Measurements from ENCODE around the gene SV2C. TPM values are rescaled to one million over a fixed set of nuclear protein-coding genes. Genes with fewer than 3 reads are reported as not detected.
A peak's percentile ranks its signal among the peaks of the same experiment; 100 is the strongest.
"Not testable (repeated sequence)": the region's sequence is repeated elsewhere in the genome, so short reads cannot be mapped to it uniquely, and the experiment has no call there.

Gene SV2C
- total RNA-seq (not detected), polyA plus RNA-seq (not detected), total RNA-seq (0 to 0.17 (median 0) reads per million in 6 experiments)

- POLR2A ChIA-PET = no interaction called here
- Mint-ChIP-seq H3K4me3 (peak within 1 kb of the TSS; percentile 29 to 80 (median 69)), H3K36me3 (no peaks in the 10 kb centered on the region), H3K27me3 (peaks cover 44 to 93% (median 59%) of the 10 kb centered on the region in 5 donors), H3K9me3 (peaks cover 0 to 2% (median 0%) of the 10 kb centered on the region in 9 donors), H3K27ac (peak within 1 kb of the TSS in 1 of 10 donors; percentile 24), H3K4me1 (peaks cover 9 to 33% (median 31%) of the 10 kb centered on the region in 4 donors)
- DNase-seq (no peak), ATAC-seq (peak in 1 of 2 donors; percentile 26)
Observed at GRCh38 chr5:76082772-76083554, at the start of gene SV2C. SV2C (plus strand) TSS chr5:76083383; CDS start chr5:76131751, 48,368 bp downstream.

GRCh38 chr5:76037736-76038151 lies 45.4 kb upstream of the SV2C start:
- H3K36me3 Mint-ChIP-seq, ATAC-seq, H3K4me1 Mint-ChIP-seq, POLR2A ChIA-PET: not testable (repeated sequence)
- Mint-ChIP-seq H3K4me3 (peak overlapping the region in 8 of 10 donors; percentile 9 to 73 (median 52)), H3K9me3 (peaks cover 0 to 13% (median 5%) of the 10 kb centered on the region in 9 donors), H3K27me3 (peaks cover 21 to 40% (median 28%) of the 10 kb centered on the region in 5 donors), H3K27ac (peak overlapping the region in 1 of 10 donors; percentile 20)
- DNase-seq = peak in 2 of 10 donors; percentile 13 to 21

- POLR2A ChIA-PET = no interaction called here
- peaks cover 3 to 7% (median 6%) of the 10 kb centered on the region in 4 donors for H3K4me1 Mint-ChIP-seq
- H3K4me3 Mint-ChIP-seq = peak overlapping the region in 7 of 10 donors; percentile 9 to 73 (median 54)
- peaks cover 24 to 45% (median 29%) of the 10 kb centered on the region in 5 donors for H3K27me3 Mint-ChIP-seq
- peaks cover 0 to 8% (median 4%) of the 10 kb centered on the region in 3 donors for H3K36me3 Mint-ChIP-seq
- no peak for ATAC-seq
- peaks cover 0 to 12% (median 5%) of the 10 kb centered on the region in 9 donors for H3K9me3 Mint-ChIP-seq
- H3K27ac Mint-ChIP-seq = peak overlapping the region in 1 of 10 donors; percentile 20
- DNase-seq = no peak
Observed at GRCh38 chr5:76038212-76038611, 45.0 kb upstream of the SV2C start.

GRCh38 chr5:76040806-76041205 lies 42.4 kb upstream of the SV2C start:
- H3K4me3 Mint-ChIP-seq = no peak overlapping the region
- peaks cover 0 to 12% (median 2%) of the 10 kb centered on the region in 9 donors for H3K9me3 Mint-ChIP-seq
- H3K27ac Mint-ChIP-seq = peak overlapping the region in 3 of 10 donors; percentile 2 to 19 (median 11)
- H3K27me3 Mint-ChIP-seq = peaks cover 22 to 59% (median 34%) of the 10 kb centered on the region in 5 donors
- ATAC-seq (no peak), DNase-seq (no peak)
- H3K4me1 Mint-ChIP-seq = peaks cover 3 to 7% (median 6%) of the 10 kb centered on the region in 4 donors
- POLR2A ChIA-PET = no interaction called here
- H3K36me3 Mint-ChIP-seq = peaks cover 0 to 9% (median 3%) of the 10 kb centered on the region in 3 donors

GRCh38 chr5:76041863-76042262 lies 41.3 kb upstream of the SV2C start:
- Mint-ChIP-seq H3K4me1 (peaks cover 3 to 7% (median 6%) of the 10 kb centered on the region in 4 donors), H3K9me3 (peaks cover 0 to 12% (median 2%) of the 10 kb centered on the region in 9 donors), H3K4me3 (no peak overlapping the region), H3K27ac (peak overlapping the region in 1 of 10 donors; percentile 77), H3K36me3 (peaks cover 0 to 15% (median 4%) of the 10 kb centered on the region in 3 donors), H3K27me3 (peaks cover 28 to 70% (median 41%) of the 10 kb centered on the region in 5 donors)
- ATAC-seq (no peak), DNase-seq (no peak)
- POLR2A ChIA-PET = no interaction called here

- H3K27ac Mint-ChIP-seq = no peak overlapping the region
- H3K4me3 Mint-ChIP-seq = no peak overlapping the region
- POLR2A ChIA-PET = no interaction called here
- H3K27me3 Mint-ChIP-seq = peaks cover 19 to 66% (median 35%) of the 10 kb centered on the region in 5 donors
- H3K4me1 Mint-ChIP-seq = no peaks in the 10 kb centered on the region
- peaks cover 0 to 12% (median 2%) of the 10 kb centered on the region in 9 donors for H3K9me3 Mint-ChIP-seq
- DNase-seq (no peak), ATAC-seq (no peak)
- peaks cover 0 to 15% (median 4%) of the 10 kb centered on the region in 3 donors for H3K36me3 Mint-ChIP-seq
Observed at GRCh38 chr5:76046741-76047140, 36.4 kb upstream of the SV2C start.

- H3K9me3 Mint-ChIP-seq = peaks cover 0 to 6% (median 0%) of the 10 kb centered on the region in 9 donors
- no peak overlapping the region for H3K4me3 Mint-ChIP-seq
- DNase-seq (no peak), ATAC-seq (no peak)
- no peak overlapping the region for H3K27ac Mint-ChIP-seq
- H3K36me3 Mint-ChIP-seq = peaks cover 0 to 12% (median 2%) of the 10 kb centered on the region in 3 donors
- H3K4me1 Mint-ChIP-seq = no peaks in the 10 kb centered on the region
- H3K27me3 Mint-ChIP-seq = peaks cover 14 to 34% (median 18%) of the 10 kb centered on the region in 5 donors
- POLR2A ChIA-PET = no interaction called here
Observed at GRCh38 chr5:76050134-76050533, 33.0 kb upstream of the SV2C start.

GRCh38 chr5:76062502-76063041 lies 20.6 kb upstream of the SV2C start:
- Mint-ChIP-seq H3K4me1 (no peaks in the 10 kb centered on the region), H3K9me3 (no peaks in the 10 kb centered on the region), H3K27me3 (peaks cover 9 to 29% (median 19%) of the 10 kb centered on the region in 5 donors), H3K36me3 (no peaks in the 10 kb centered on the region), H3K27ac (no peak overlapping the region), H3K4me3 (no peak overlapping the region)
- DNase-seq = no peak
- POLR2A ChIA-PET = no interaction called here
- ATAC-seq = no peak

- Mint-ChIP-seq H3K27me3 (peaks cover 11 to 26% (median 23%) of the 10 kb centered on the region in 5 donors), H3K36me3 (no peaks in the 10 kb centered on the region), H3K9me3 (peaks cover 0 to 2% (median 0%) of the 10 kb centered on the region in 9 donors), H3K4me1 (no peaks in the 10 kb centered on the region), H3K4me3 (no peak overlapping the region), H3K27ac (no peak overlapping the region)
- ATAC-seq (no peak), DNase-seq (no peak)
- POLR2A ChIA-PET = no interaction called here
Observed at GRCh38 chr5:76065258-76065657, 17.9 kb upstream of the SV2C start.

- H3K27me3 Mint-ChIP-seq = peaks cover 26 to 52% (median 30%) of the 10 kb centered on the region in 5 donors
- POLR2A ChIA-PET = no interaction called here
- DNase-seq (no peak), ATAC-seq (no peak)
- peaks cover 0 to 2% (median 0%) of the 10 kb centered on the region in 9 donors for H3K9me3 Mint-ChIP-seq
- H3K4me3 Mint-ChIP-seq = no peak overlapping the region
- H3K27ac Mint-ChIP-seq = no peak overlapping the region
- H3K36me3 Mint-ChIP-seq = no peaks in the 10 kb centered on the region
- no peaks in the 10 kb centered on the region for H3K4me1 Mint-ChIP-seq
Observed at GRCh38 chr5:76069061-76069735, 14.0 kb upstream of the SV2C start.

- peaks cover 0 to 2% (median 0%) of the 10 kb centered on the region in 9 donors for H3K9me3 Mint-ChIP-seq
- no peaks in the 10 kb centered on the region for H3K36me3 Mint-ChIP-seq
- peaks cover 35 to 89% (median 47%) of the 10 kb centered on the region in 5 donors for H3K27me3 Mint-ChIP-seq
- no peak overlapping the region for H3K4me3 Mint-ChIP-seq
- POLR2A ChIA-PET = no interaction called here
- no peaks in the 10 kb centered on the region for H3K4me1 Mint-ChIP-seq
- DNase-seq (peak in 5 of 10 donors; percentile 9 to 21 (median 17)), ATAC-seq (peak in 1 of 2 donors; percentile 67)
- no peak overlapping the region for H3K27ac Mint-ChIP-seq
Observed at GRCh38 chr5:76074487-76075065, 8.6 kb upstream of the SV2C start.
